Fibroblast of skin of left quadriceps (primary cell): Measurements from ENCODE around the gene UBE2L6.

Source experiments
- DNase-seq, 2 experiments: peaks; one replicate each; pipeline ENCODE4 v3.0.0-alpha.2; 2013; ENCODE audit warnings: low read depth in 2 of 2

UBE2L6 gene

DNA sequence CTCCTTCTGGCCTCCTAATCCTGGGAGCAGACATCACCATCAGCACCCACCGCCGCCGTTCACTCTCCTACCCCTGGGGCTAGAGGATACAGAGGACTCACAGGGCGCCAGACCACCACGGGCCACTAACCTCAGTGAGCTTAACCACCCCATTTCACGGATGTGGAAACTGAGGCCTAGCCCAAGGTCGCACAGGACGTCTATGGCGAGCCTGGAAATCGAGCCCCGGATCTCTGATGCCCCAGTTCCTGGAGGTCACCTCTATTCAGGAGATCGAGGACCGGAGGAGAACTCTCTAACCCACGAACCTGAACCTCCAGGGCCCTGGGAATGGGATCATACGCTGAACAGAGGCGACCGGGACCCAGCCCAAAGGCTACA lies 37.3 kb downstream of the UBE2L6 start:
- DNase-seq = no peak

DNA sequence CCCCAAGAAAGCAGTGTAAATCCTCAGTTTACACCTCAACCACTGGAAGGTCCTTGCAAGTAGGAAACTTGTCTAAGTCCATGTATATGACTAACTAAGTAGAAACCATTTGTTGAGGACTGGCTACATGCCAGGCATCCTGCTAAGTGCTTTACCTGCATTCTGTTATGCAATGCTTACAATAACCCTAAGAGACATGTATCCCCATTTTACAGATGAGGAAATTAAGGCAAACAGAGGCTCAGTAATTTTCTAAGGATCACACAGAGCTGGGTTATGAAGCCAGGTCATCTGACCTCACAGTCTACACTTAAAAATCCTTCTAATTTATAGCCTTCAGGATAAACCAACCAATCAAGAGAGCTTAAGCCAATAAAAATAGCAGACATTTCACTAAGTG lies 38.5 kb downstream of the UBE2L6 start:
- no peak for DNase-seq

DNA sequence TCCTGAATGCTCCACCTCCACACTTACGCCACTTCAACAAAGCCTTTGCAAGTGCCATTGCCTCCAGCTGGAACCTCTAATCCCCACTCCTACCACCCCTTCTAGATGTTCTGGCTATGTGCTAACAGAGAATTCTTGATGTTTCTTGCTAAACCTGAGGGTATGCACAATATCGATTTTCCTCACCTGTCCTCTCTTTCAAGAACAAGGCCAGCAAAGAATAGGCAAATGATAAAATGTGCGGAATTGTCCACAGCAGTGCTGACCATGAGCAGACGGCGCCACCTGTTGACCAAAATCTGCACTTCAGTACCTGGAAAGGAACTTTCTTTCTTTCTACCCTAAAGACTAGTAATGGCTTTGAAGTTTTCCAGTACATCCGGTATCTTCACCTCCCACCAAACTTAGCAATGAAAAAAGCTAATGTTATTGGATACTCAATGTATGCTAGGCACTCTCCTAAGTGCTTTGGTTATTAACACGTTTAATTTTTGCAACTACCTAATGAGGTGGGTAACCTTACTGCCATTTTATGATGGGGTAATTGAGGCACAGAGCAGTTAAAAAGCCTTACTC lies 40.3 kb downstream of the UBE2L6 start:
- DNase-seq = peak in 1 of 2 experiments; percentile 20

DNA sequence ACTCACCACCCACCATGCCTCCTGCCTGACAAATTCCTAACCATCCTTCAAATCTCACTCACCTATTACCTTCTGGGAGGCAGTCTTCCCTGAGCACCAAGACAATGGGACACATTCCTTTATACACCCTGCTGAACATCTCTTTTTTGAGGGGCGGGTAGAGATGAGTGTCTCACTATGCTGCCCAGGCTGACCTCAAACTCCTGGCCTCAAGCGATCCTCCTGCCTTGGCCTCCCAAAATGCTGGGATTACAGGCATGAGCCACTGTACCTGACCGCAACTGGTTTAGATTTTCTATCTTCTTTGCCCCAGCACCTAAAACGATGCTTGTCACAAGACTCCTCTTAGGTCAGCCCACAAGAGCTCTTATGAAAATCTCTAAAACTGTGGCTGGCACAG lies 44.1 kb downstream of the UBE2L6 start:
- no peak for DNase-seq

DNA sequence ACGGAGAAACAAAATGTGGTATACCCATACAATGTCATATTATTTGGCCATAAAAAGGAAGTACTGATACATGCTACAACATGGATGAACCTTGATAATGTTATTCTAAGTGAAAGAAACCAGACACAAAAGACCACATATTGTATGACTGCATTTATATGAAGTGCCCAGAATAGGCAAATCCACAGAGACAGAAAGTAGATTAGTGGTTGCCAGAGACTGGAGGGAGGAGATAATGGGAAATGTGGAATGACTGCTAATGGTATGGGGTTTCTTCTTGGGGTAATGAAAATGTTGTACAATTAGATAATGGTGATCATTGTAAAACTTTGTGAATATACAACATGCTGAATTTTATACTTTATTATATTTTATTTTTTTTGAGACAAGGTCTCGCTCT lies 46.4 kb downstream of the UBE2L6 start:
- no peak for DNase-seq

DNA sequence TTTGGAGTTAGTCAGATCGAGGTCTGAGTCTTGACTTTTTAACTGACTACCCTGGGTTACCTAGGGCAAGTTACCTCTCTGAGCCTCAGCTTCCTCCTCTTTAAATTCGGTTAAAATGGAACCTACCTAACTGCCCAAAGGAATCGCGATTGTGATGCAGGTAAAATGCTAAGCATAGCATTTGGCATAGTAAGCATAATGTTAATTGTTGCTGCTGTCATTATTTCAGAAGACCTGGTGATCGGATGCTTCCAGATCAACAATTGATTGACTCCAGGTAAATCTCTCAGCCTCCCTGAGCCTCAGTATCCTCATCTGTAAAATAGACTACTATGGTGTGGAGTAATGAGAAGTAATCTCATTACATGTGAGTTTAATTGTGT lies 51.4 kb downstream of the UBE2L6 start:
- DNase-seq = no peak

DNA sequence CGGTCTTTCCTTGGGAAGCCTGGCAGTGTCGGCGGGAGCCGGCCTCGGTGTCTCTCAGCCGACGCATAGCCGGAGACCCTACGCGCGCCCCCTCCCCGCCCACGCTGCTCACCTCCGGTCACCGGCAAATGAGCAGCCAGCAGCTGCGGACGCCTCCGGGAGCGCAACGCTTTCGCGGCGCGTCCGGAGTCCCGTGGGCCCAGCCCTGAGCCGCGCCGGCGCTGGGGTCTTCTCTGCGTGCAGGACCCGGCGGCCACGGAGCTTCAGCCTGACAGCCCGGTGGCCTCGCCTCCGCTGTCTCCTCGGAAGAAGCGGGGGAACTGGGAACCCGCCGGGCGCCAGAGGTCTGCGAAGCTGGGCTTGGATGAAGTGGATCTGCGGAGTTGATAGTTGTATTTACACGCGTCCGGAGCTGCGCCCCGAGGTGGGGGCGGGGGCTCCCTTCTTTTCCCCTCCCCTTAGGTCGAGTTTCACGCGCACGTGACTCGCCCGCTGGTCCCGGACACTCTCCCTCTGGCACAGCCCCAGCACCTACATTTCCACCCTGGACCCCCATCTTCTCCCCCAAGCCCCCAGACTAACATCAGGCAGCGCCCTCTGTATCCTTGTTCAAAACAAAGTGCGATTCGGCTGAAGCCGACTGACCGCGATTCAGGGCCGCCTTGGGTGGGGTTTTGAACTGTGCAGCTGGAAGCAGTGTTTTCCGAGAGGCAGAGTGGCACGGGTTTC lies 52.0 kb downstream of the UBE2L6 start, which contains the start of gene SLC43A1:
TSS of gene SLC43A1 (minus strand) at position 371 of the 729 bp plus-strand sequence. CDS start 1,591 bp downstream, outside the sequence.
- DNase-seq = no peak

DNA sequence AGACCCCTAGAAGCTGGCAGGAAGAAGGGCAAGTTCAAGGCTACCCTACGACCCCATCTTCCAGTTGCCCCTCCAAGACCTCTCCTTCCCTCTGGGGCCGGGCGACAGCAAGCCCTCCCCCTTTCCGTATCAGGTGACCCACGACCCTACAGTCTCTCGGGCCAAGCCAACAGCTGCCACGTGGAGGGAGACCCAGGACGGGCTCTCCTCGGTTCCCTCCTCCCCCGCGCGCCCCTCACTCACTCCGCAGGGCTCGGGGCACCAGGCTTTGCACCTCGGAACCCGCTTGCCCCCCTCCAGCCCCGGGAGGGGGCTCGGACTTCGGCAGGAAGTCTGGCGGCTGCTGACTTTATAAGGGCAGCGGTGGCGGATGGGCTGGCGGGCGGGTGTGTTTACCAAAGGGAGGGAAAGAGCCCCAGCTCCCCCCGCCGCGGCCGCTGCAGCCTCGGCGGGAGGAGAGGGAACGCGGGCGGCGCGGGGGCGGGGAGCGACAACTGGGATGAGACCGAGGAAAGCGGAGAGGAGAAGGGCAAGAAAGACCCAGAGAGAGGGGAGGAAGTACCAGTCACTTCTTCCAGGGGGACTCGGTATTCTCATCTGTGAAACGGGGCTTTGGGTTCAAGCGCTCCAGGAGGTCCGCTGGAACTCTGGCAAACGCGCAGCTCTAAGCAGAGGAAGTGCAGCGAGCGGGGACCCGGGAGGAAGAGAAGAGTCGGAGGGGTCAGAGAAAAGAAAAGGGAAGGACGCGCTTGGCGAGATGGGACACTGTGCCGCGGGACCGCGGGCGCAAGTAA lies 52.7 kb downstream of the UBE2L6 start:
- DNase-seq = no peak

DNA sequence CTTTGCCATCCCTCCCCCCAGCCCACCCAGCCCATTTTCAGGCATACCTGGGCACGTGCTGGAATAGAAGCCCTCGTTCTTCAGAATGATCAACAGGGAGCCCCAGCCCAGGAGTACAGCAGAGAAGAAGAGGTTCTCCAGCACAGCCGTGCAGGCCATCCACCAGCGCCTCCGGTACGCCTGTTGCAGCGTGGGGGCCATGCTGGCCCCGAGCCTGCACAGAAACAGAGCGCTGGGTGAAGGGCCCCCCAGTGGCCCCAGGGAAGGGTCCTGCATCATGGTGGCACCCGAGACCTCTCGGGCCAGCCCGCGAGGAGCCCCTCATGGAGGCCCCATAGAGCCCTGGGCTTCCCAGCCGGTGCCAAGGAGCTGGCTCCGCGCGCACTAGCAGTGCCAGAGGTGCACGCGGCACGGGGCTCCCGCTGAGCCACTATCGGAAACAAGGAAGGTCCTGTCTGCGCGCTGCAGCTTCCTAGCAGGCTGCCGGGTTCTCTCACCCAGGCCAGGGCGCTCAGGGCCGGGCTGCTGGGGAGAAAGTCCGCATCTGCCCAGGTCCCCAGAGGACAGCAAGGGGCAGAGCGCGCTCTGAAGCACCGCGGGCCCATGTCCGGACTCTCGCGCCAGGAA lies 53.4 kb downstream of the UBE2L6 start:
- DNase-seq = no peak

DNA sequence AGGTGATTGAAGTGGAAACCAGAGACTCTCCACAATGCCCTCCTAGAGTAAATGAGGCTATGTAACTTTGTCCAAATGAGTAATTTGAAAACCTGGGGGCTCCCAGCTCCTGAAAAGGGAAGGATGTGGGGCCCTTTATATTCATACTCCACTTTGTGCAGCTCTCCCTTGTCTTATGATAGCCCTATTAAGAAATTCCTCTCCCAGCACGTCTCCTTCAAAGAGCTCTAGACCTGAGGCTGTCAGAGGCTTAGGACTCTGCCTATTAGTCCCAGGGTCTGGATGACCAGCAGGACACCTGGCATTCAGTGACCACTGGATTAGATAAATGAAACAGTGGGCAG lies 54.0 kb downstream of the UBE2L6 start:
- no peak for DNase-seq

DNA sequence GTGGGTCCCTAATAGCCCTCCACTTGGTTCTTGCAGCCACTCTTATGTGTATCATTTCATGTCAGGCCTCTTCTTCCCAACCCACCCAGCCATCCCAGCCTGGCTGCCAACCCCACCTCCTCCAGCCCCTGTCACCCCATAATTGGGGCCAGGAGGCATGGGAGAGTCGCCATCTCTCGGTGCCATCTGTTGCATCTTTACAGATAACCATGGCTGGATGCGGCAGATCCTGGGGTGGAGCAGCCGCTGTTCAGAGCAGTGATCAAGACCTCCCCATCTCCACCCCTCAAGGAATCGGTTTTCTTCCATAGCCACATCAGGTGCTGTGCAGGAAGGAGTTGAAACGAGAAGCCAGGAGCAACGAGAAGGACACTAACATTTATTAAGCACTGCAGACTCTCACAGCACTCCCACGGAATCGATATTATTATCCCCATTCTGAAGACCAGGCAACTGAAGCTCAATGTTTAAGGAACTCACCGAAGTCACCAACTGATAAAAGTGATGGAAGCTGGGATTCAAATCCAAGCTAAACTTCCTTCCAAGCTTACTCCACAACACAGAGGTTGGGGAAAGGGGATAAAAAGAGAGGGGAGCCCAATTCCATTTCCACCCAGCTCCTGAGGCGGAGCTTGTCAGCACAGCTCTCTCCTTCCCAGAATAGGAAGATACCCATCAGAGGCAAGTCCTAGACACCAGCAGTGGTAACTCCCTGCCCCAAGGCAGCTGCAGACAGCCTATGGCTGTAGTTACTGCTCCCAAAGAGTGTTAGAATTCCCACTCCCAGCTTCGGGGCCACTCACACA lies 54.6 kb downstream of the UBE2L6 start:
- DNase-seq = no peak

DNA sequence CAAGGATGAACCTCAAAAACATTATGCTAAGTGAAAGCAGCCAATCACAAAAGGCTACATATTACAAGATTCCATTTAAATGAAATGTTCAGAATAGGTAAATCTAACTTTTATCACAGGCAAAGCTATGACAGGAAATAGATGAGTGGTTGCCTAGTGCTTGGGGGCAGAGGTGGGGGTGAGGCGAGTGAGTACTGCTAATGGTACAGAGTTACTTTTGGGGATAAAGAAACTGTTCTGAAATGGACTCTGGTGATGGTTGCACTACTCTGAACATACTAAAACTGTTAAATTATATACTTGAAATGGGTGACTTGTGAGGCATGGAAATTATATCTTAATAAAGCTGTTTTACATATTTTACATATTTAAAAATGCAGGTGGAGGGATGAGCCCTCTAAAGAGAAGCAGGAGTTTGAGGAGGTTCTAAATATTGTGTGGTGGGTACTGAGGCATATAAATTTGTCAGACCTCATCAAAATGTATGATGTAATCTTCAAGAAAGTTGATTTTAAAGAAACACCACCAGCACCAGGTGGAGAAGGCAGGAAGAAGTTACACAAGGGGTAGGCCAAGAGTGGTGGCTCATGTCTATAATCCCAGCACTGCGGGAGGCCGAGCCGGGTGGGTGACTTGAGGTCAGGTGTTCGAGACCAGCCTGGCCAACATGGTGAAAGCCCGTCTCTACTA lies 55.6 kb downstream of the UBE2L6 start:
- no peak for DNase-seq

DNA sequence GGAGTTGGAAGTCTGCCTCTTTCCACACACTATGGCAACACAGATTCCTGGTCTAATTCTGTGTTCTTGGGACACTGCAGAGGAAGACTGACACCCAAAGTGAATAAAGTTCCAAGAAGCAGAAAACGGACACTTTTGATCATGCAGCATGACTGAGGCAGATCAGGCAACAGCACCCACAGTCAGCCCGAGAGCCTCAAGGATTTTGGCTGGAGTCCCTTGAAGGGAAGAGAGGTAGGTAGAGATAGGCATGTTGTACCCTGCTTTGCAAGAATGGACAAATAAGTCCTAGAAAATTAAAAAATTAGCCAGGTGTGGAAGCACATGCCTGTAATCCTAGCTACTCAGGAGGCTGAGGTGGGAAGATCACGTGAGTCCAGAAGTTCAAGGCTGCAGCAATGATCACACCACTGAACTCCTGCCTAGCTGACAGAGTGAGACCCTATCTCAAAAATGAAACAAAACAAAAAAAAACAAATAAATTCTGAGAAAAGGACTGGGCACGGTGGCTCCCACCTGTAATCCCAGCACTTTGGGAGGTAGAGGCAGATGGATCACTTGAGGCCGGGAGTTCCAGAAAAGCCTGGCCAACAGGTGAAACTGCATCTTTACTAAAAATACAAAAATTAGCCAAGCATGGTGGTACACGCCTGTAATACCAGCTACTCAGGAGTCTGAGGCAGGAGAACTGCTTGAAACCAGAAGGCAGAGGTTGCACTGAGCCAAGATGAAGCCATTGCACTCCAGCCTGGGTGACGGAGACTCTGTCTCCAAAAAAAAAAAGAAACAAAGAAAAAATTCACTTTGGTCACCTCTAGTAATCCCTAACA lies 58.9 kb downstream of the UBE2L6 start:
- no peak for DNase-seq

DNA sequence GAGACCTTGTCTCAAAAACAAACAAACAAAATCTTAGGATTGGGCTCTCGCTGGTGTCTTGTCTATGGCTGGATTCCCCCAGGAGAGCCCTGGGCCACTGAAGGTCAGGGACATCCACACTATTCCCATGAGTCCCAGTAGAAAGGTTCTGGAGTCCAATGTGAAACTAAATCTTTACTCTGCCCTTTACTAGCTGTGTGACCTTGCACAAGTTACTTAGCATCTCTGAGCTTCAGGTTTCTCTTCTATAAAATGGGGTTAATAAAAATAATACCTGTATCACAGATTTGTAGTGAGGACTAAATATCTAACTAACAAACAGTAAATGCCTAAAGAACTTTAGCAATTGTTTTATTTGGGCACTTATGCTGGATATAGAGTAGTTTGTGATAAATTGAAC lies 61.0 kb downstream of the UBE2L6 start:
- no peak for DNase-seq

DNA sequence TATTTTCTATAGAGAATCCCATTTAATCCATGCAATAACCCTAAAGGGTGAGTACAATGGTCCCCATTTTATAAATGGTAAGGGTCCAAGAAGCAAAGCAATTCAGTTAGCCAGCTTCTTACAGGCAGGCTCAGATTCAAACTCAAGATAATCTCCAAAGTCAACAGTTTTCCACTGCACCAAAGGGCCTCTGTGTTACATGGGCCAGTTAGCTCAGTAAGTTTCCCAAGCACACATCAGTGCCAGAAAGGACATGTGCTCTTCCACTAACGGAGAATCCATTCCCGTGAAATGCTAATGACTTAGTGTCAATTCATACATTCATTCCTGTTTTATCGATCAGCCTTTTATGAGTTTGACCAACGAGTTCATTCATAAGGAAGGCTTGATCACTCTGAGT lies 63.0 kb downstream of the UBE2L6 start:
- DNase-seq = no peak

DNA sequence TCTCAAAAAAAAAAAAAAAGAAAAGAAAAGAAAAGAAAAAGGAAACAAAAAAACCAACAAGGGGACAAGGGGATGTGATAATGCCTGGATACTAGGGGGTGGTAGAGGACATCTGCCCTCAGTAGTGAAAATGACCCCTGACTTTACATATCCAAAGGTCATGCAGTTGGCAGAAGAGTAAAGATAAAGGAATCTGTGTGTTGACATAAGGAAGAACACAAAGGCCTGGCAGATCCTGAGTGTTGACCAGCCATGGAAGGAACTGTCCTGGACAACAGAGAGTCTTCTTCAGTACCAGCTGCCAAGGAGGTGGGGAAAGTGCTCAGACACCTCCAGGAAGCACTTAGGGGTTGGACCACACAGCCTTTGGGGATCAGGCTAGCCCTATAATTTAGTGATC lies 64.6 kb downstream of the UBE2L6 start:
- DNase-seq = no peak

DNA sequence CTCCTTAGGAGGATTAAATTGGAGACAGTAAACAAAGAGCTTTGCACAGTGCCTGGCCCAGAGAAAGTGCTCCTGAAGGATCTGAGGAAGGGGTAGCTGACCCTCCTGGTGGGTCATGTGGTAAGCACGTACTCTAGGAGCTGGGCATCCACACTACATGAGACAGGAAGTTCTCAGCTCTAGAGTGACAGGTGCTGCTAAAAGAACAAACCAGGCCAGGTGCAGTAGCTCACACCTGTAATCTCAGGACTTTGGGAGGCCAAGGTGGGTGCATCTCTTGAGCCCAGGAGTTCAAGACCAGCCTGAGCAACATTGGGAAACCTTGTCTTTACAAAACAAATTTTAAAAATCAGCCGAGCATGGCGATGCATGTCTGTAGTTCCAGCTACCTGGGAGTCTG lies 65.1 kb downstream of the UBE2L6 start:
- no peak for DNase-seq

DNA sequence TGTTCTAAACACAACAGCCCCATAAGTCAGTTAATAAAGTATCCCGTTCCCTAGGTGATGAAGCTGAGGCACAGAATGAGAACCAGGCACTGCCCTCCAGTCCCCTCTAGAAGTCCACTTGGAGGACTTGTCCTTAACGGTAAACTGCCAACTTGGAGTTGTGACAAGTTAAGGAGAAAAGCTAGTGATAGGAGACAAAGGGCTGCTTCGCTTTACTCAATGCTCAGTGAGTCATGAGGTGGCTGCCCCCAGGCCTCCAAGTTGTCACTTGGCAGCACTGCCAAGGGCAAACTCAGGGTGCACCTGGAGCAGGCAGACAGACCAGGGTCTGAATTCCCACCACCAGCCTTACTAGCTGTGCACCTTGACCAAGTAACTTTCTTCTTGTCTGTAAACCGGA lies 65.5 kb downstream of the UBE2L6 start:
- no peak for DNase-seq
